HG03095 (cell line): ENCODE measurements around the gene GALR2.

Experiments
- ATAC-seq: cut with Tn5 transposase; IDR thresholded peaks from one replicate; pipeline ENCODE4 v1.9.1; 2021; ENCODE audit warnings: moderate library complexity; ENCODE audit not compliant: unreplicated experiment

The GALR2 gene

GRCh38 chr17:76092526-76093413 is 18.2 kb downstream of the GALR2 start:
- no peak for ATAC-seq

GRCh38 chr17:76094046-76094445 is 19.5 kb downstream of the GALR2 start:
- no peak for ATAC-seq

GRCh38 chr17:76095943-76096342 is 21.4 kb downstream of the GALR2 start:
- no peak for ATAC-seq

- ATAC-seq: no peak
Observed at GRCh38 chr17:76097716-76098295, 23.2 kb downstream of the GALR2 start.

GRCh38 chr17:76102944-76103273 is 28.3 kb downstream of the GALR2 start:
- no peak for ATAC-seq

GRCh38 chr17:76103274-76104139 is 28.9 kb downstream of the GALR2 start, which contains the start of gene EXOC7:
Gene EXOC7, minus strand, starts transcription at chr17:76103787. Its CDS starts 95 bp downstream, at chr17:76103692.
- peak; percentile 73 for ATAC-seq

GRCh38 chr17:76104140-76104895 is 29.7 kb downstream of the GALR2 start:
- no peak for ATAC-seq

GRCh38 chr17:76104896-76105231 is 30.3 kb downstream of the GALR2 start:
- no peak for ATAC-seq

- no peak for ATAC-seq
Observed at GRCh38 chr17:76106703-76107102, 32.1 kb downstream of the GALR2 start.

- ATAC-seq: no peak
Observed at GRCh38 chr17:76107509-76107908, 32.9 kb downstream of the GALR2 start.

GRCh38 chr17:76111956-76112355 is 37.4 kb downstream of the GALR2 start:
- no peak for ATAC-seq

GRCh38 chr17:76115138-76115754 is 40.7 kb downstream of the GALR2 start:
- ATAC-seq: no peak

GRCh38 chr17:76119409-76120371 is 45.1 kb downstream of the GALR2 start:
- ATAC-seq: no peak

- ATAC-seq: no peak
Observed at GRCh38 chr17:76120658-76121008, 46.1 kb downstream of the GALR2 start.

GRCh38 chr17:76121932-76122430 is 47.4 kb downstream of the GALR2 start:
- no peak for ATAC-seq

- no peak for ATAC-seq
Observed at GRCh38 chr17:76122431-76123190, 48.0 kb downstream of the GALR2 start.

GRCh38 chr17:76123191-76123499 is 48.6 kb downstream of the GALR2 start:
- ATAC-seq: no peak

GRCh38 chr17:76123749-76124581 is 49.4 kb downstream of the GALR2 start:
- ATAC-seq: no peak
